Activated CD8-positive, alpha-beta memory T cell treated with anti-CD3 and anti-CD28 coated beads, Interleukin-2, amount 10 ng/mL, durations not matched to agents 7 days and 5 days (primary cell): Measurements from ENCODE around the gene CAMK4. TPM values are rescaled to one million over a fixed set of nuclear protein-coding genes. Genes with fewer than 3 reads are reported as not detected.
A peak's percentile ranks its signal among the peaks of the same experiment; 100 is the strongest.

ENCODE experiments used
- ATAC-seq: fragments of 150-1000 bp; cut with Tn5 transposase; one replicate; pipeline ENCODE4 v1.10.0; 2021; ENCODE audit warnings: moderate library complexity
- CTCF ChIA-PET: fragments of 350-600 bp; sonication (Branson Sonifier 250); formaldehyde crosslinking; loops from one replicate; lab custom pipeline; 2021; ENCODE audit warnings: antibody characterized with exemption; lab: Charles Lee
- DNase-seq: peaks from one replicate; pipeline ENCODE4 v3.0.0-alpha.2; 2020
- H3K27ac Mint-ChIP-seq: one replicate; pipeline ENCODE4 v1.8.0; 2021; ENCODE audit warnings: mild to moderate bottlenecking, mixed read lengths
- H3K27me3 Mint-ChIP-seq: one replicate; pipeline ENCODE4 v1.8.0; 2021; ENCODE audit warnings: mixed read lengths
- H3K36me3 Mint-ChIP-seq: one replicate; pipeline ENCODE4 v1.8.0; 2021; ENCODE audit warnings: mild to moderate bottlenecking, mixed read lengths
- H3K4me1 Mint-ChIP-seq: one replicate; pipeline ENCODE4 v1.8.0; 2021; ENCODE audit warnings: mixed read lengths
- H3K4me3 Mint-ChIP-seq: one replicate; pipeline ENCODE4 v1.8.0; 2021; ENCODE audit warnings: mild to moderate bottlenecking, moderate library complexity, mixed read lengths
- H3K9me3 Mint-ChIP-seq: one replicate; pipeline ENCODE4 v1.8.0; 2022; ENCODE audit warnings: low read depth, mixed read lengths
- total RNA-seq, 2 experiments: library from RNA; stranded (reverse); gene quantifications; one replicate each; pipeline ENCODE4 v1.2.3, GENCODE V29; 2021

The CAMK4 gene
- total RNA-seq, result 10 to 100 TPM; 77.4 to 91.1 TPM

DNA sequence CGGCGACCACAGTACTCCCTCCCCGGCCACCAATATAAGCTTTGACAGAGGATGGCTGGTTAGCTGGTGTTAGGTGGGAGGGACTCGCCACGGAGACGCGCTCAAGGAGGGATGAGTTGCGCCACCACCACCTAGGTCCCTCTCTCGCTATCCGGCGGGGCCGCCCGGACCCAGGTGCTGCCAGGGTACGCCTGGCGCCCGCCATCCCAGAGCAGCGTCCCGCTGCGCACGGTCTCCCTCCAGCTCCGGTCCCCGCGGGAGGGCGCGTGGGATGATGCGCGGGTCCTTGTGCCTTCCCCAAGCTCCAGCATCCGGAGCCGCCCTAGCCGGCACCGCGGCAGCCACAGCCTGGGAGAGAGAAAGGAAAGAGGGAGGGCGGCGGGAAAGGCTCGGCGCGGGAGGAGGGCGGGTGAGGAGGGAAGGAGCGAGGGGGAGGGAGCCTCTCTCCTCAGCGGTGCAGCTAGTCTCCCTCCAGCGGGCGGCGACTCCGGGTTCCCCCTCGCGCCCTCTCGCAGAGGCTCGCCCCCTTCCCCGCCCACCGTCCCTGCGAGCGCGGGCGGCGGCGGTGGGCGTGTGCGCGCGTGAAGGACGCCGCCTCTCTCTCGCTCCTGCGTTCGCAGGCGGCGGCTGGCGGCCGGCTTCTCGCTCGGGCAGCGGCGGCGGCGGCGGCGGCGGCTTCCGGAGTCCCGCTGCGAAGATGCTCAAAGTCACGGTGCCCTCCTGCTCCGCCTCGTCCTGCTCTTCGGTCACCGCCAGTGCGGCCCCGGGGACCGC is at the start of gene CAMK4:
TSS of gene CAMK4 (plus strand) at position 598 of the 774 bp plus-strand sequence. CDS start at position 698, 100 bp downstream.
- CTCF ChIA-PET, result interaction anchor here (1.2 to 6.2 kb wide), 13 partner anchors 12 to 255 kb away, joined by 3 to 65 read pairs (median 7); no protein-coding TSS in a partner anchor
- ATAC-seq, result peak; percentile 85
- Mint-ChIP-seq H3K27ac (peak within 1 kb of the TSS; percentile 90), H3K4me3 (peak within 1 kb of the TSS; percentile 96), H3K27me3 (no peaks in the 10 kb centered on the region), H3K4me1 (peaks cover 31% of the 10 kb centered on the region), H3K36me3 (peaks cover 17% of the 10 kb centered on the region), H3K9me3 (no peaks in the 10 kb centered on the region)
- DNase-seq, result peak; percentile 86

DNA sequence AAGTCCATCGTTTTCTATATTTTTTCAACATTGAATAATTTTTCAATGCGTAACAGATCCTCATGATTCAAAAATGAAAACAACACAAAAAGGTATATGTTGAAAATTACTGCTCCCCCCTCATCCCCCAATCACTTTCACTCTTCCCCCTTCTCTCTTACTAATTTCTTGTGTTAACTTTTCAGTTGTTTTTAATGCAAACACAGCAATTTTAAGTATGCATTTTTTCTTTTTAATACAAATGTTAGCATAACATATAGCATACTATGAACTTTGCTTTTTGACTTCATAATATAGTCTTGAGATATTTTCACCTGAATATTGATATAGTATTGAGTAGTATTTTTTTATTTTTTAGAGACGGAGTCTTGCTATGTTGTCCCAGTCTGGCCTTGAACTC is 41.1 kb upstream of the CAMK4 start:
- CTCF ChIA-PET, result interaction anchor here (0.6 kb wide), 2 partner anchors 8 to 311 kb away, joined by 3 read pairs; no protein-coding TSS in a partner anchor
- no peaks in the 10 kb centered on the region for H3K27me3 Mint-ChIP-seq
- ATAC-seq (no peak), DNase-seq (no peak)
- H3K4me1 Mint-ChIP-seq, result no peaks in the 10 kb centered on the region
- no peaks in the 10 kb centered on the region for H3K9me3 Mint-ChIP-seq
- H3K36me3 Mint-ChIP-seq, result no peaks in the 10 kb centered on the region
- no peak overlapping the region for H3K27ac Mint-ChIP-seq
- H3K4me3 Mint-ChIP-seq, result no peak overlapping the region

DNA sequence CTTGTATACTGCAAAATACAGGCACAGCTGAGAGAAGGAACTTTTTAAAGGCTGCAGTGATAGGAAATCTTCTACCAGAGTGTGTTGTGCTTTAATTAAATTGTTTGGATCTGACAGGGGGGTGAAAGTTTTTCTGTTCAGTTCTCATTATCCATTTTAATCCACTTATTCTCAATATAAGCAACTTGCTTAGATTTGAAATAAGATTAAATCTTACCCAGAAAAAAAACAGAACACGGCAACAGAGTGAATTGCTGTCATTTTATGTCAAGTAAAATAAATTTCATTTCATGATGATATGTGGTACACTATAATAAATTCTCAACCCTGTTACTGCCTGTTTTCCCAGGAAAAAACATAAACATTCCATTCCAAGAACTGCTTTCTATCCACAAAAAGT is 37.1 kb upstream of the CAMK4 start:
- H3K36me3 Mint-ChIP-seq, result no peaks in the 10 kb centered on the region
- H3K4me3 Mint-ChIP-seq, result no peak overlapping the region
- DNase-seq, result no peak
- CTCF ChIA-PET, result no interaction called here
- no peaks in the 10 kb centered on the region for H3K27me3 Mint-ChIP-seq
- ATAC-seq, result no peak
- H3K27ac Mint-ChIP-seq, result no peak overlapping the region
- H3K9me3 Mint-ChIP-seq, result no peaks in the 10 kb centered on the region
- no peaks in the 10 kb centered on the region for H3K4me1 Mint-ChIP-seq

DNA sequence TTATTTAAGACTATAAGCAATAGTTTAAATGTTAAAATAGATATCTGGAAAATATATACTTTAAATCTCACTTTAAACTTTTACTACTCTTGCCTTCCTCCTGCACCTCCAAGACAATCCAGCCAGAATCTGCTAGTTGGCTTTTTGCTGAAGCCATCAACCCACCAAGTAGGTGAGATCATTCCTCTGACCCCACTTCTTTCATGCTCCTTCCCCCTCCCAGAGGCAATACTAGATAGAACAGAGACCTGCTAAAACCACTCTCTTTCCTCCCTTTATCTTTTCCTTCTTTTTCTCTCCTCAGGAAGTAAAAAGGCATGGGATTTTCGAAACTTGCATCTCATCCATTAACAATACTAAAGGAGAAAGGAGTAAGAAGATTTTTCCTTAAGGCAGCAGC is 30.1 kb upstream of the CAMK4 start:
- DNase-seq (no peak), ATAC-seq (no peak)
- Mint-ChIP-seq H3K9me3 (peaks cover 1% of the 10 kb centered on the region), H3K4me1 (no peaks in the 10 kb centered on the region), H3K27ac (no peak overlapping the region), H3K36me3 (no peaks in the 10 kb centered on the region), H3K27me3 (peaks cover 4% of the 10 kb centered on the region), H3K4me3 (no peak overlapping the region)
- CTCF ChIA-PET, result no interaction called here

DNA sequence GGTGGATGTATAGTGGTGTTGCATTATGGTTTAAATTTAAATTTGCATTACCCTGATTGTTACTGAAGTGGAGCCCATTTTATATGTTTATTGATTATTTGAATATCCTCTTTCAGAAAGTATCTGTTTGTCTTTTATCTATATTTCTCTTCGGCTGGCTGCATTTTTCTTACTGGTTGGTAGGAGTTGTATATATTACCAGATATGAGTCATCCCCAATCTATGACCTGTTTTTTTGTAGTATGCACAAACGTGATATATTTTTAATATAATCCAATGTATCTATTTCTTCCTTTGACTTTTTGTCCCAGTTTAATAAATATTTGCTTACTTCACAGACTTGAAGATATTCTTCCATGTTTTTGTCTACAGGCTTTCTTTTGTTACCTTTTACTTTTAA is 29.3 kb upstream of the CAMK4 start:
- Mint-ChIP-seq H3K4me3 (no peak overlapping the region), H3K9me3 (peaks cover 1% of the 10 kb centered on the region), H3K27ac (no peak overlapping the region), H3K4me1 (peaks cover 3% of the 10 kb centered on the region), H3K36me3 (no peaks in the 10 kb centered on the region), H3K27me3 (peaks cover 4% of the 10 kb centered on the region)
- CTCF ChIA-PET, result no interaction called here
- DNase-seq (no peak), ATAC-seq (no peak)

DNA sequence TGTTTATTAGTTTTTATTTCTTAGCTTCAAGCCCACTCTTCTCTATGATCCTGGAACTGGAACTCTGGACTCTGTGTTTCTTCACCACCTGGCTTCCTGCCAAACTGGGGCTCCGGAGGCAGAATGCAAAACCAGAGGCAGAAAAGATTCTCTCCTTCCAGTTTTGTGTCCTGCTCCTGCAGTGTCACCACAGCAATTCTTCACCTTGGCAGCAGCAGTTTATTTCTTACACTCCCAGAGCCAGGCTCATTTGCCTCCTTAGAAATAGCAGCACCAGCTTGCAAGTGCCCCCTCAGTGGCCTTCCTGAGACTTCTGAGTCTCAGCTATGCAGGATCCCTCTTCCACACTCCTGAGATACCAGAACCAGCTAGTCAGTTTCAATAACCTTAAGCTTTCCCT is 26.7 kb upstream of the CAMK4 start:
- CTCF ChIA-PET, result no interaction called here
- Mint-ChIP-seq H3K4me1 (peaks cover 8% of the 10 kb centered on the region), H3K4me3 (no peak overlapping the region), H3K27me3 (peaks cover 6% of the 10 kb centered on the region), H3K9me3 (peaks cover under 1% of the 10 kb centered on the region), H3K36me3 (no peaks in the 10 kb centered on the region), H3K27ac (no peak overlapping the region)
- ATAC-seq (no peak), DNase-seq (no peak)

DNA sequence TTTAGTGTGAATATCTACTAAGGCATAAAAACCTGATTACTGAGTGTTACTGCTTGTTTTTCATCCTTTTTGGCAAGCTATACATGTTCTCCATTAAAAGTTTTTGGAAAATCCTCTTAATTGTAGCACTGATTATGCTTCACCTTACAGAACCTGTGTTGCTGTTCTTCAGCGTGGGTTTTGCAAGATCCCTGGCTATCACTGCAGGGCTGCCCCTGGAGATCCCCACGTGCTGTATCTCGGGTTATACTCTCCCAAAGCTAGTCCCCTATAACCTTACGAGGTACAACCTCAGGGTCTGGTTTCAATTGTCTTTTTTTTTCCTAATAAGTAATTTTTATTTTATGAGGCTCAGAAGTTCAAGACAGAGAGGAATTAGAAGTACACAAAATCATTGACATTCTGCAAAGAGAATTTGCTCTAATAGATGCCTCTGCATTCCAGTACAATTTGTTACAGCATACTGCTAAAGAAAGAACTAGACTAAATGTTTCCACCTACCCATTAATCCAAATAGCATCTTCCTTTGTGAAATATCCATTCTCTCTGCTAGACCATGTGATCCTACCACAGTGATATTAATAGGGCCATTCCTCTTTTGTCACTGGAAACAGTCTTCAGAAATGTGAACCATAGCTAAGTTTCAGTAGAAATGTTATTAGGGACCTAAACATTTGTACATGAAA is 25.8 kb upstream of the CAMK4 start:
- Mint-ChIP-seq H3K4me3 (no peak overlapping the region), H3K27me3 (peaks cover 6% of the 10 kb centered on the region), H3K27ac (no peak overlapping the region), H3K36me3 (no peaks in the 10 kb centered on the region), H3K9me3 (no peaks in the 10 kb centered on the region), H3K4me1 (peaks cover 8% of the 10 kb centered on the region)
- no peak for DNase-seq
- ATAC-seq, result no peak
- CTCF ChIA-PET, result interaction anchor here (0.7 to 1.2 kb wide), 2 partner anchors 9 to 41 kb away, joined by 3 read pairs; no protein-coding TSS in a partner anchor

DNA sequence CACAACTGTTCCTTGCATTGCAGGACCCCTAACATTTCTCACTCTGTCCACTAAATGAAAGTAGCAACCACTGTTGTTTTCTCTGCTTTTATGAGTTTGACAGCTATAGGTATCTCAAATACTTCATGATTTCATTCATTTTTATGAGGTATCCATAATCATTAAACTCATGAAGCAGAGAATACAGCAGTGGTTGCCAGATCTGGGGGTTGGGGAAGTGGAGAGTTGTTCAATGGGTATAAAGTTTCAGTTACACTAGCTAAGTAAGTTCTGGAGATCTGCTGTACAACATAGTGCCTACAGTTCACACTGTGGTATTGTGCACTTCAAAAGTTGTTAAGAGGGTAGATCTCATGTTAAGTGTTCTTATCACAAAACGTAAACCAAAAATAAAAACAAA is 23.4 kb upstream of the CAMK4 start:
- Mint-ChIP-seq H3K27me3 (peaks cover 2% of the 10 kb centered on the region), H3K4me3 (no peak overlapping the region), H3K9me3 (no peaks in the 10 kb centered on the region), H3K27ac (no peak overlapping the region), H3K36me3 (peaks cover under 1% of the 10 kb centered on the region), H3K4me1 (peaks cover 8% of the 10 kb centered on the region)
- DNase-seq (no peak), ATAC-seq (no peak)
- CTCF ChIA-PET, result interaction anchor here (0.6 to 2.1 kb wide), 4 partner anchors 22 to 984 kb away, joined by 3 to 7 read pairs (median 4); partner anchors contain the start of gene CAMK4

DNA sequence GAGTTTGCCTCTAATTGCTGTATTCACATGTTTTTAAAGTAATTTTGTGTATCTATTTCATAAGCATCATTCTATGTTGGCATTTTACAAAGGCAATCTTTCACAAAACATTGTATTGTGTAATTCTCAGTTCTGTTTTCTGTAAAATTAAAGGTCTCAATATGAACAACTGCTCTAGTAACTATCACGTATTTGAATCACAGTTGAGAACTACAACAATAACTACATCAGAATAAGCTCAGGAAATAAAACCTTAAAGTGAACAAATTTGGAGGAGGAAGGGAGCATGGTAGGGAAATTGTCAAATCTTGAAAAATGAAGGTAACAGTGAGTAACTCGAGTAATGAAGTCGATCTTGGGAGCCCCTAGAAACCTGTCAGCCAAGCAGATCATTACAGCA is 22.5 kb upstream of the CAMK4 start:
- CTCF ChIA-PET, result interaction anchor here (1.0 to 2.1 kb wide), 2 partner anchors 22 to 77 kb away, joined by 3 to 7 read pairs; partner anchors contain the start of gene CAMK4
- DNase-seq, result no peak
- peaks cover 8% of the 10 kb centered on the region for H3K4me1 Mint-ChIP-seq
- H3K36me3 Mint-ChIP-seq, result peaks cover 2% of the 10 kb centered on the region
- no peak overlapping the region for H3K4me3 Mint-ChIP-seq
- H3K27me3 Mint-ChIP-seq, result peaks cover 2% of the 10 kb centered on the region
- no peaks in the 10 kb centered on the region for H3K9me3 Mint-ChIP-seq
- ATAC-seq, result no peak
- no peak overlapping the region for H3K27ac Mint-ChIP-seq

DNA sequence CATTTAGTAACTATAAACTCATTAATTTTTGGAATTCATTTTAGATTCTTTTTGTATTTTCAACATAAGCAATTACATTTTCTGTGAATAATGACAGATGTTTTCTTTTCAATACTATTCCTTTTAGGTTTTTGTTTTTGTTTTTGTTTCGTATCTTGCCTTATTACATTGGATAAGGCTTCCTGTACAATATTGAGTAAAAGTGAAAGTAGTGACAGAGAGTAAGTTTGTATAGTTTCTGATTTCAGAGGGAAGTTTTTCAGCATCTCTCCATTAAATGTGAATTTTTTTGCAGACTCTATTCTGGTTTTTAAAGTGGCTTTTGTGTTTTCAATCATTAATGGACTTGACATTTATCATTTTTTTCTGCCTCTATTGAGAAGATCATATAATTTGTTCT is 12.8 kb upstream of the CAMK4 start:
- peaks cover 4% of the 10 kb centered on the region for H3K9me3 Mint-ChIP-seq
- CTCF ChIA-PET, result interaction anchor here (0.6 to 3.7 kb wide), 2 partner anchors 11 to 320 kb away, joined by 3 to 18 read pairs; no protein-coding TSS in a partner anchor
- no peaks in the 10 kb centered on the region for H3K27me3 Mint-ChIP-seq
- no peak overlapping the region for H3K4me3 Mint-ChIP-seq
- H3K36me3 Mint-ChIP-seq, result peaks cover 10% of the 10 kb centered on the region
- peaks cover 6% of the 10 kb centered on the region for H3K4me1 Mint-ChIP-seq
- DNase-seq, result no peak
- ATAC-seq, result peak; percentile 36
- peak overlapping the region; percentile 11 for H3K27ac Mint-ChIP-seq

DNA sequence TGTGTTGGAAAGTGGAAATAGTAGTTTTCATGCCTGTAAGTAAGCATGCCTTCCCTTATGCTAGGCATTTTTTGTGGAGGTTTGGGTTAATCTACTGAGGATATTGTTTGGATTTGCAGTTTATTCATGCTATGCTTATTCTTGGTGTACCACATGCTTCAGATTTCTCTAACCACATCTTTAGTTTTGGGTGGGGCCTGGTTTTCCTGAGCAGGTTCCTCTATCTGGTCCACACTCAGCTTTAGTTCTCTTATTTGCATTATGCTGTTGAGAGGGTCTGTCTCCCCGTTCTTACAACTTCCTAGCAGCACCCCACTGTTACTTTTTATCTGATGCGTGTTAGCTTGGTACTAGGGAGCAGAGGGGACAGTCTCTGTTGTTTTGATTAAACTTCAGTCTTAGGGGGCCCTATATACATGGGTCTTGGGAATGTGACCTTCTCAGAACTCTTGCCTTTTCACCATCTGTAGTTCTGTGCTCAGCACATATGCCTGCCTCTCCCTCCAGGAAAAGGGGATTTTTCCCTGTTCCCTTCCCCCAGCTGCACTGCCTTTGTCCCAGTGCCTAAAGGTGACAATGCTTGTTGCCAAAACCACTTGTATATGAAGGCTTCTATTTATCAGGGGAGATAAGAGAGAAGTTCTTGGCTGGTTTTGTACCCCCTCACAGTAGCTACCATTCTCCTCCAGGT is 10.0 kb upstream of the CAMK4 start:
- no peak for DNase-seq
- CTCF ChIA-PET, result no interaction called here
- Mint-ChIP-seq H3K4me1 (peaks cover 6% of the 10 kb centered on the region), H3K4me3 (no peak overlapping the region), H3K36me3 (peaks cover 10% of the 10 kb centered on the region), H3K9me3 (peaks cover 6% of the 10 kb centered on the region), H3K27me3 (no peaks in the 10 kb centered on the region), H3K27ac (no peak overlapping the region)
- no peak for ATAC-seq

DNA sequence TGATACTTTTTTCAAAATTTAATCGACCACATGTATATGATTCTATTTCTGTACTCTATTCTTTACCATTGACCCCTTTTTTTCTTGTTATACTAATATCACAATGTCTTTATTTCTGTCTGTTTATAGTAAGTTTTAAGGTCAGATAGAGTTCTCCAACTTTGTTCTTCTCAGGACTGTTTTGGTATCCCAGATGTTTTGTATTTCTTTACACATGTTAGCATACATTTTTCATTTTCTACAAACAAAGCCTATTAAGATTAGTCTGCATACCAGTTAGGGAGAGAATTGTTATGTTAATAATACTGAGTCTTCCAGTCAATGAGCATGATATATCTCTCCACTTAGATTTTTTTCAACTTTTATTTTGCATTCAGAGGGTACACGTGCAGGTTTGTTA is 8.2 kb upstream of the CAMK4 start:
- CTCF ChIA-PET, result no interaction called here
- DNase-seq, result no peak
- Mint-ChIP-seq H3K27me3 (no peaks in the 10 kb centered on the region), H3K9me3 (peaks cover 6% of the 10 kb centered on the region), H3K4me1 (peaks cover 6% of the 10 kb centered on the region), H3K36me3 (peaks cover 10% of the 10 kb centered on the region), H3K4me3 (no peak overlapping the region), H3K27ac (no peak overlapping the region)
- no peak for ATAC-seq

DNA sequence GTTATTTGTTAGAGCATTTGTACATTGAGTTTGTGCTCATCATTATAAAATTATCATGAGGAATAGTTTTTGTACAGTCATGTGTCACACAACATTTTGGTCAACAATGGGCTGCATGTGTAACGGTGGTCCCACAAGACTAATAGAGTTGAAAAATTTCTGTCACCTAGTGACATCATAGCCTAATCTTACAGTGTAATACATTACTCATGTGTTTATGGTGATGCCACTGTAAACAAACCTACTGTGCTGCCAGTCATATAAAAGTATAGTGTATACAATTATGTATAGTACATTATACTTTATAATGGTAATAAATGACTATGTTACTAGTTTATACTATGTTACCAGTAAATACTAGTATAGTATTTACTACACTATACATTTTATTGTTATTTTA is 3.0 kb upstream of the CAMK4 start:
- Mint-ChIP-seq H3K27ac (no peak overlapping the region), H3K9me3 (peaks cover 2% of the 10 kb centered on the region), H3K4me3 (no peak overlapping the region), H3K4me1 (peaks cover 7% of the 10 kb centered on the region), H3K36me3 (peaks cover 5% of the 10 kb centered on the region), H3K27me3 (no peaks in the 10 kb centered on the region)
- no peak for DNase-seq
- CTCF ChIA-PET, result interaction anchor here (1.1 to 3.1 kb wide), 3 partner anchors 10 to 58 kb away, joined by 3 to 18 read pairs (median 4); no protein-coding TSS in a partner anchor
- no peak for ATAC-seq
